Measurements from ENCODE around the gene ZNF804A.

Gene ZNF804A

GRCh38 chr2:184769686-184770085 is 171.4 kb downstream of the ZNF804A start:
- in situ Hi-C loops (cut with HindIII; ENCODE audit: low sequenced_read_pairs): no loop called here
- H3K4me3 ChIP-seq (ENCODE audit: low read depth, low read length): no peak overlapping the region
- DNase-seq (ENCODE audit: low read depth): no peak
- no peak for TF ChIP-seq CTCF (IDR thresholded peaks at IDR 0.05; ENCODE audit: low read depth, low read length, missing control alignments)

GRCh38 chr2:184779777-184780176 is 181.4 kb downstream of the ZNF804A start:
- in situ Hi-C loops (cut with HindIII; ENCODE audit: low sequenced_read_pairs): no loop called here
- H3K4me3 ChIP-seq (ENCODE audit: low read depth, low read length): no peak overlapping the region
- TF ChIP-seq CTCF (IDR thresholded peaks at IDR 0.05; ENCODE audit: low read depth, low read length, missing control alignments): no peak
- DNase-seq (ENCODE audit: low read depth): no peak

- H3K4me3 ChIP-seq (ENCODE audit: low read depth, low read length): no peak overlapping the region
- in situ Hi-C loops (cut with HindIII; ENCODE audit: low sequenced_read_pairs): no loop called here
- DNase-seq (ENCODE audit: low read depth): no peak
- TF ChIP-seq CTCF (IDR thresholded peaks at IDR 0.05; ENCODE audit: low read depth, low read length, missing control alignments): no peak
Measured at GRCh38 chr2:184780384-184780783, 182.1 kb downstream of the ZNF804A start.

GRCh38 chr2:184780944-184781343 is 182.6 kb downstream of the ZNF804A start:
- DNase-seq (ENCODE audit: low read depth): no peak
- H3K4me3 ChIP-seq (ENCODE audit: low read depth, low read length): no peak overlapping the region
- TF ChIP-seq CTCF (IDR thresholded peaks at IDR 0.05; ENCODE audit: low read depth, low read length, missing control alignments): no peak
- in situ Hi-C loops (cut with HindIII; ENCODE audit: low sequenced_read_pairs): no loop called here

GRCh38 chr2:184783576-184783975 is 185.2 kb downstream of the ZNF804A start:
- no peak for DNase-seq (ENCODE audit: low read depth)
- in situ Hi-C loops (cut with HindIII; ENCODE audit: low sequenced_read_pairs): no loop called here
- no peak overlapping the region for H3K4me3 ChIP-seq (ENCODE audit: low read depth, low read length)
- no peak for TF ChIP-seq CTCF (IDR thresholded peaks at IDR 0.05; ENCODE audit: low read depth, low read length, missing control alignments)

- DNase-seq (ENCODE audit: low read depth): no peak
- no peak overlapping the region for H3K4me3 ChIP-seq (ENCODE audit: low read depth, low read length)
- no peak for TF ChIP-seq CTCF (IDR thresholded peaks at IDR 0.05; ENCODE audit: low read depth, low read length, missing control alignments)
- in situ Hi-C loops (cut with HindIII; ENCODE audit: low sequenced_read_pairs): no loop called here
Measured at GRCh38 chr2:184793176-184793575, 194.8 kb downstream of the ZNF804A start.

- TF ChIP-seq CTCF (IDR thresholded peaks at IDR 0.05; ENCODE audit: low read depth, low read length, missing control alignments): no peak
- in situ Hi-C loops (cut with HindIII; ENCODE audit: low sequenced_read_pairs): no loop called here
- DNase-seq (ENCODE audit: low read depth): no peak
- no peak overlapping the region for H3K4me3 ChIP-seq (ENCODE audit: low read depth, low read length)
Measured at GRCh38 chr2:184799379-184799778, 201.1 kb downstream of the ZNF804A start.

Measured in astrocyte of the cerebellum (primary cell).